Measurements from ENCODE around the gene CACNA2D4. TPM values are rescaled to one million over a fixed set of nuclear protein-coding genes. Genes with fewer than 3 reads are reported as not detected.

CACNA2D4 gene
- polyA plus RNA-seq, 1 donor = 2.0 TPM

- no peak for DNase-seq (ENCODE audit: low read depth)
Measured at GRCh38 chr12:1888923-1889322, 29.5 kb downstream of the CACNA2D4 start.

- DNase-seq (ENCODE audit: low read depth) = no peak
Measured at GRCh38 chr12:1886396-1887008, 31.9 kb downstream of the CACNA2D4 start.

GRCh38 chr12:1885599-1886245, 32.7 kb downstream of the CACNA2D4 start:
- no peak for DNase-seq (ENCODE audit: low read depth)

- DNase-seq (ENCODE audit: low read depth) = no peak
Measured at GRCh38 chr12:1885082-1885596, 33.3 kb downstream of the CACNA2D4 start.

- DNase-seq (ENCODE audit: low read depth) = no peak
Measured at GRCh38 chr12:1884651-1885050, 33.8 kb downstream of the CACNA2D4 start.

- no peak for DNase-seq (ENCODE audit: low read depth)
Measured at GRCh38 chr12:1883513-1883912, 34.9 kb downstream of the CACNA2D4 start.

GRCh38 chr12:1882850-1883470, 35.5 kb downstream of the CACNA2D4 start:
- no peak for DNase-seq (ENCODE audit: low read depth)

- DNase-seq (ENCODE audit: low read depth) = no peak
Measured at GRCh38 chr12:1882405-1882804, 36.0 kb downstream of the CACNA2D4 start.

- DNase-seq (ENCODE audit: low read depth) = no peak
Measured at GRCh38 chr12:1881936-1882335, 36.5 kb downstream of the CACNA2D4 start.

- DNase-seq (ENCODE audit: low read depth) = no peak
Measured at GRCh38 chr12:1881301-1881700, 37.2 kb downstream of the CACNA2D4 start.

- no peak for DNase-seq (ENCODE audit: low read depth)
Measured at GRCh38 chr12:1880876-1881275, 37.6 kb downstream of the CACNA2D4 start.

GRCh38 chr12:1880153-1880845, 38.2 kb downstream of the CACNA2D4 start:
- no peak for DNase-seq (ENCODE audit: low read depth)

- no peak for DNase-seq (ENCODE audit: low read depth)
Measured at GRCh38 chr12:1879633-1880032, 38.8 kb downstream of the CACNA2D4 start.

- no peak for DNase-seq (ENCODE audit: low read depth)
Measured at GRCh38 chr12:1878695-1879094, 39.8 kb downstream of the CACNA2D4 start.

GRCh38 chr12:1878214-1878613, 40.2 kb downstream of the CACNA2D4 start:
- no peak for DNase-seq (ENCODE audit: low read depth)

- DNase-seq (ENCODE audit: low read depth) = no peak
Measured at GRCh38 chr12:1877169-1877878, 41.1 kb downstream of the CACNA2D4 start.

- DNase-seq (ENCODE audit: low read depth) = no peak
Measured at GRCh38 chr12:1876086-1876485, 42.4 kb downstream of the CACNA2D4 start.

GRCh38 chr12:1875608-1876007, 42.8 kb downstream of the CACNA2D4 start:
- no peak for DNase-seq (ENCODE audit: low read depth)

- no peak for DNase-seq (ENCODE audit: low read depth)
Measured at GRCh38 chr12:1873531-1874510, 44.6 kb downstream of the CACNA2D4 start.

GRCh38 chr12:1872448-1872847, 46.0 kb downstream of the CACNA2D4 start:
- no peak for DNase-seq (ENCODE audit: low read depth)

- no peak for DNase-seq (ENCODE audit: low read depth)
Measured at GRCh38 chr12:1872001-1872400, 46.5 kb downstream of the CACNA2D4 start.
